Measurements from ENCODE around the gene BCL11B.

DNA sequence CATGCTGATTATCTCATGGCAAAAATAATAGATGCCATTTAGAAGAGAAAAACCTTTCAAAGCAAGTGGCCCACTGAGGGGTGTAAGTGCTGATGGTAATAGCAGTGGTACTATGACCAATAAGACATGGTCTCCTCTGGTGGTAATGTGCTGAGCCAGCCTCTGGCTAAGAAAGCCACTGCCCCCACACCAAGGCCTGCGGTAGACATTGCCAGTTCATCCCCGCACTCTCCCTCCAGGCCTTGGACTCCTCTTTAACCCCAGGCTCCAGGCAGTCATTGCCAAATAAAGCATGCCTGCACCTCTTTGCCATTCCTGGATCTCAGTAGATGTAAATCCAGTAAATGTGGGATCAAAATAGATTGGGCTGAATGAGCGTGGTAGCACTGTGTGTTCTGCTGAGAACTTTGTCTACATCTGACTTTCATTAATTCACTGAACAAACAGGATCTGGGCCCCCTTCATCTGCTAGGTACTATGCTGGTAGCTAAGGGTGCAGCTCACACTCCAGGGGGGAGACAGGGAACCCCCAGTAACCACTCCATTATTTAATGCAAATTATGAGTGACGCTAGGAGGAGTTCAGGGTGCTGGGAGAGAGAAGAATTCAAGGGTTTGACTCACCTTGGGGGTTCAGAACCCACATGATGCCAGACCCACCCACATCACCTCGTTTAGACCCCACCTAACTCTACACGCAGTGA is 89.3 kb downstream of the BCL11B start:
- TF ChIP-seq POLR2A (IDR thresholded peaks at IDR 0.05): no peak
- no peak for TF ChIP-seq CTCF (IDR thresholded peaks at IDR 0.05)
